ENCODE data around the gene PNMA6E. TPM values are rescaled to one million over a fixed set of nuclear protein-coding genes. Genes with fewer than 3 reads are reported as not detected.
"Not testable (repeated sequence)": the region's sequence is repeated elsewhere in the genome, so short reads cannot be mapped to it uniquely, and the experiment has no call there.

Gene PNMA6E
- total and polyA plus RNA-seq, 2 experiments from 2014 or later, result not detected

- not testable (repeated sequence) for H3K27ac ChIP-seq (ENCODE audit: low read depth); H2AFZ ChIP-seq; H3K27ac Mint-ChIP-seq; H3K36me3 ChIP-seq (ENCODE audit: insufficient read depth); ATAC-seq; H3K4me3 Mint-ChIP-seq; H3K4me1 ChIP-seq (ENCODE audit: insufficient read depth); H3K9me3 Mint-ChIP-seq; H3K27me3 Mint-ChIP-seq (ENCODE audit: insufficient read depth, low read depth, poor library complexity); H3K4me1 Mint-ChIP-seq; H3F3A ChIP-seq (replicated peaks; ENCODE audit: low read depth); H3K4me3 ChIP-seq; H3K4me2 ChIP-seq; H3K27me3 ChIP-seq (ENCODE audit: insufficient read depth); H4K20me1 ChIP-seq (replicated peaks; ENCODE audit: insufficient read depth); DNase-seq (ENCODE audit: low spot score); H3K9me2 ChIP-seq (ENCODE audit: insufficient read depth); H3K79me2 ChIP-seq (replicated peaks; ENCODE audit: insufficient read depth); H3K36me3 Mint-ChIP-seq (ENCODE audit: low read depth)
Observed at GRCh38 chrX:153389460-153389768, 11.7 kb downstream of the PNMA6E start.

- no peak overlapping the region for H2AFZ ChIP-seq
- no peaks in the 10 kb centered on the region; the same call in 2 of the 3 replicates for H3K9me3 Mint-ChIP-seq
- DNase-seq (ENCODE audit: low spot score), result no peak
- no peak for TF ChIP-seq NANOG (IDR thresholded peaks at IDR 0.05; ENCODE audit: borderline replicate concordance)
- no peak for TF ChIP-seq STAT1 (IDR thresholded peaks at IDR 0.05; ENCODE audit: unreplicated experiment)
- TF ChIP-seq JUNB (IDR thresholded peaks at IDR 0.05; ENCODE audit: unreplicated experiment), result no peak
- no peak for TF ChIP-seq ETS1 (IDR thresholded peaks at IDR 0.05)
- no peak for TF ChIP-seq ZNF114 (CRISPR knock-in tag; IDR thresholded peaks at IDR 0.05)
- no peak for TF ChIP-seq ZNF462 (CRISPR knock-in tag; IDR thresholded peaks at IDR 0.05)
- no peak for TF ChIP-seq CREB1 (CRISPR knock-in tag; IDR thresholded peaks at IDR 0.05; ENCODE audit: low read depth)
- TF ChIP-seq REST (IDR thresholded peaks at IDR 0.05; ENCODE audit: unreplicated experiment), result no peak
- no peak for TF ChIP-seq POLR2AphosphoS5 (IDR thresholded peaks at IDR 0.05; ENCODE audit: low read depth)
- TF ChIP-seq ZNF331 (CRISPR knock-in tag; IDR thresholded peaks at IDR 0.05; ENCODE audit: low read depth), result no peak
- no peak for TF ChIP-seq EZH2phosphoT487 (IDR thresholded peaks at IDR 0.05; ENCODE audit: unreplicated experiment)
- TF ChIP-seq EZH2 (IDR thresholded peaks at IDR 0.05; ENCODE audit: low read depth, unreplicated experiment), result no peak
Observed at GRCh38 chrX:153388722-153389459, 12.3 kb downstream of the PNMA6E start.

More at GRCh38 chrX:153388722-153389459, 12.3 kb downstream of the PNMA6E start:
- H3K27me3 Mint-ChIP-seq (ENCODE audit: insufficient read depth, low read depth, poor library complexity), result no peaks in the 10 kb centered on the region
- Histone ChIP-seq H3K79me2 (replicated peaks; ENCODE audit: insufficient read depth) (no peaks in the 10 kb centered on the region), H3F3A (replicated peaks; ENCODE audit: low read depth) (no peaks in the 10 kb centered on the region), H3K4me1 (ENCODE audit: insufficient read depth) (no peaks in the 10 kb centered on the region), H3K4me2 (no peak overlapping the region), H3K9me2 (ENCODE audit: insufficient read depth) (no peaks in the 10 kb centered on the region), H3K27me3 (ENCODE audit: insufficient read depth) (no peaks in the 10 kb centered on the region), H3K36me3 (ENCODE audit: insufficient read depth) (no peaks in the 10 kb centered on the region), H3K4me3 (no peak overlapping the region), H4K20me1 (replicated peaks; ENCODE audit: insufficient read depth) (no peaks in the 10 kb centered on the region), H3K27ac (ENCODE audit: low read depth) (no peak overlapping the region)
- H3K4me3 Mint-ChIP-seq, result no peak overlapping the region
- no peak for ATAC-seq
- H3K4me1 Mint-ChIP-seq, result no peaks in the 10 kb centered on the region
- H3K36me3 Mint-ChIP-seq (ENCODE audit: low read depth), result no peaks in the 10 kb centered on the region
- H3K27ac Mint-ChIP-seq, result no peak overlapping the region
